IMR-90 (cell line): ENCODE results near the gene DOCK4. TPM values are rescaled to one million over a fixed set of nuclear protein-coding genes. Genes with fewer than 3 reads are reported as not detected.

ENCODE experiments used
- ATAC-seq: fragments of 200-7000 bp; cut with Tn5 transposase; 2 replicates; pipeline ENCODE4 v1.9.1; 2020; ENCODE audit warnings: low read depth, mild to moderate bottlenecking, moderate library complexity
- BruUV-seq: library from RNA; stranded (reverse); fragments of 400-500 nt; replicated peaks from 2 replicates; lab custom pipeline; 2021; lab: Mats Ljungman, UMichigan
- CTCF ChIA-PET: fragments of 300-600 bp; formaldehyde crosslinking; extraction: SDS; loops from one replicate; lab custom pipeline; 2021; ENCODE audit warnings: antibody characterized with exemption; lab: Yijun Ruan, JAX
- POLR2A ChIA-PET: fragments of 300-600 bp; sonication (Branson Sonifier 250); formaldehyde crosslinking; loops from one replicate; lab custom pipeline; 2022; ENCODE audit warnings: antibody characterized with exemption; ENCODE audit not compliant: unreplicated experiment; lab: Charles Lee
- DNase-seq: peaks from one replicate; pipeline ENCODE4 v3.0.0; 2013
- H2AFZ ChIP-seq: replicated peaks from 2 replicates; pipeline ENCODE3; 2013; ENCODE audit warnings: low read length, mild to moderate bottlenecking; ENCODE audit not compliant: poor library complexity
- H2AK5ac ChIP-seq: 2 replicates; pipeline ENCODE4 v1.6.1; 2013; ENCODE audit warnings: low read depth, low read length, inconsistent platforms
- H2AK9ac ChIP-seq: replicated peaks from 2 replicates; pipeline ENCODE3; 2013; ENCODE audit warnings: mild to moderate bottlenecking, low read depth, low read length, moderate library complexity; ENCODE audit not compliant: poor library complexity
- H2BK120ac ChIP-seq: 2 replicates; pipeline ENCODE4 v1.6.1; 2013; ENCODE audit warnings: low read depth, low read length, inconsistent platforms
- H2BK15ac ChIP-seq: 3 replicates; pipeline ENCODE4 v1.6.1; 2013; ENCODE audit warnings: low read depth, low read length, inconsistent platforms
- H2BK20ac ChIP-seq: 2 replicates; pipeline ENCODE4 v1.6.1; 2013; ENCODE audit warnings: low read depth, mild to moderate bottlenecking, inconsistent platforms, low read length, moderate library complexity
- H2BK5ac ChIP-seq: 2 replicates; pipeline ENCODE4 v1.6.1; 2013; ENCODE audit warnings: mild to moderate bottlenecking, low read depth, low read length, inconsistent platforms; ENCODE audit not compliant: poor library complexity, severe bottlenecking
- H3K14ac ChIP-seq: replicated peaks from 2 replicates; pipeline ENCODE4 v1.6.1; 2013; ENCODE audit warnings: low read depth, low read length, inconsistent platforms
- H3K18ac ChIP-seq: 2 replicates; pipeline ENCODE4 v1.6.1; 2013; ENCODE audit warnings: low read depth, low read length, control low read depth
- H3K23ac ChIP-seq: 2 replicates; pipeline ENCODE4 v1.6.1; 2013; ENCODE audit warnings: low read depth, low read length, inconsistent platforms
- H3K27ac ChIP-seq: 2 replicates; pipeline ENCODE4 v1.5.1; 2013; ENCODE audit warnings: mild to moderate bottlenecking, control low read depth, low read length; ENCODE audit not compliant: insufficient read depth
- H3K27me3 ChIP-seq: 2 replicates; pipeline ENCODE4 v1.6.1; 2013; ENCODE audit warnings: low read length; ENCODE audit not compliant: control insufficient read depth, insufficient read depth
- H3K36me3 ChIP-seq: 2 replicates; pipeline ENCODE4 v1.6.1; 2013; ENCODE audit warnings: low read length, mixed read lengths; ENCODE audit not compliant: control insufficient read depth, insufficient read depth
- H3K4ac ChIP-seq: 2 replicates; pipeline ENCODE4 v1.6.1; 2013; ENCODE audit warnings: low read depth, low read length, inconsistent platforms
- H3K4me1 ChIP-seq: 2 replicates; pipeline ENCODE4 v1.6.1; 2013; ENCODE audit warnings: low read length, mixed read lengths; ENCODE audit not compliant: control insufficient read depth, insufficient read depth
- H3K4me2 ChIP-seq: 2 replicates; pipeline ENCODE4 v1.6.1; 2013; ENCODE audit warnings: low read depth, mild to moderate bottlenecking, control low read depth, low read length, moderate library complexity
- H3K4me3 ChIP-seq: 2 replicates; pipeline ENCODE4 v1.5.1; 2013; ENCODE audit warnings: low read depth, mild to moderate bottlenecking, control low read depth, low read length, moderate library complexity; ENCODE audit not compliant: insufficient read depth
- H3K56ac ChIP-seq: 2 replicates; pipeline ENCODE4 v1.6.1; 2013; ENCODE audit warnings: low read length, inconsistent platforms; ENCODE audit not compliant: insufficient read depth; ENCODE audit errors: extremely low read depth
- H3K79me1 ChIP-seq, 2 experiments: 2 replicates each; pipeline ENCODE4 v1.6.1; 2013; ENCODE audit warnings: low read length in 2 of 2, inconsistent platforms in 1 of 2, low read depth in 1 of 2
- H3K9ac ChIP-seq: 2 replicates; pipeline ENCODE4 v1.6.1; 2013; ENCODE audit warnings: low read depth, low read length, control low read depth
- H3K9me1 ChIP-seq: 2 replicates; pipeline ENCODE4 v1.6.1; 2013; ENCODE audit warnings: low read length, inconsistent platforms; ENCODE audit not compliant: insufficient read depth
- H3K9me3 ChIP-seq: 2 replicates; pipeline ENCODE4 v1.6.1; 2013; ENCODE audit warnings: low read length; ENCODE audit not compliant: control insufficient read depth, insufficient read depth
- H4K20me1 ChIP-seq: 2 replicates; pipeline ENCODE4 v1.6.1; 2013; ENCODE audit warnings: low read length, inconsistent platforms; ENCODE audit not compliant: insufficient read depth
- H4K5ac ChIP-seq: 2 replicates; pipeline ENCODE4 v1.6.1; 2013; ENCODE audit warnings: mild to moderate bottlenecking, low read depth, low read length, control low read depth
- H4K8ac ChIP-seq, 2 experiments: 2 replicates each; pipeline ENCODE4 v1.6.1; 2013; ENCODE audit warnings: low read depth in 2 of 2, low read length in 2 of 2, control low read depth in 1 of 2, inconsistent platforms in 1 of 2
- H4K91ac ChIP-seq: 2 replicates; pipeline ENCODE4 v1.6.1; 2013; ENCODE audit warnings: low read depth, low read length, inconsistent platforms; ENCODE audit not compliant: insufficient read depth
- BHLHE40 ChIP-seq: fragments of 150-350 bp; IDR thresholded peaks from 2 replicates; pipeline ENCODE4 v1.6.1; 2016; ENCODE audit warnings: mild to moderate bottlenecking, low read depth, low read length
- CEBPB ChIP-seq: IDR thresholded peaks from 2 replicates; pipeline ENCODE4 v1.6.1; 2012; ENCODE audit warnings: low read depth, low read length, improper control_type of control experiment
- CHD1 ChIP-seq: IDR thresholded peaks from 2 replicates; pipeline ENCODE4 v1.6.1; 2012; ENCODE audit warnings: low read depth, low read length, improper control_type of control experiment
- FOS ChIP-seq: fragments of 150-350 bp; IDR thresholded peaks from 2 replicates; pipeline ENCODE4 v1.6.1; 2016; ENCODE audit warnings: low read depth, low read length
- MAFK ChIP-seq: IDR thresholded peaks from 2 replicates; pipeline ENCODE4 v1.6.1; 2012; ENCODE audit warnings: low read depth, low read length, improper control_type of control experiment
- MAZ ChIP-seq: IDR thresholded peaks from 2 replicates; pipeline ENCODE4 v1.6.1; 2012; ENCODE audit warnings: low read depth, mild to moderate bottlenecking, low read length, improper control_type of control experiment, moderate library complexity, borderline replicate concordance
- MXI1 ChIP-seq: IDR thresholded peaks from 2 replicates; pipeline ENCODE4 v1.6.1; 2012; ENCODE audit warnings: low read depth, mild to moderate bottlenecking, low read length, moderate library complexity, borderline replicate concordance
- NFE2L2 ChIP-seq: fragments of 150-350 bp; IDR thresholded peaks from 2 replicates; pipeline ENCODE4 v1.6.1; 2016; ENCODE audit warnings: low read depth, mild to moderate bottlenecking, low read length
- POLR2A ChIP-seq: IDR thresholded peaks from 2 replicates; pipeline ENCODE4 v1.6.1; 2012; ENCODE audit warnings: mild to moderate bottlenecking, low read depth, low read length
- RAD21 ChIP-seq: IDR thresholded peaks from 2 replicates; pipeline ENCODE4 v1.6.1; 2012; ENCODE audit warnings: low read length, improper control_type of control experiment
- RCOR1 ChIP-seq: IDR thresholded peaks from 2 replicates; pipeline ENCODE4 v1.6.1; 2012; ENCODE audit warnings: mild to moderate bottlenecking, low read length, improper control_type of control experiment; ENCODE audit not compliant: insufficient replicate concordance
- RFX5 ChIP-seq: IDR thresholded peaks from 2 replicates; pipeline ENCODE4 v1.8.0; 2012; ENCODE audit warnings: low read depth, mild to moderate bottlenecking, low read length, moderate library complexity
- SMC3 ChIP-seq: fragments of 150-350 bp; IDR thresholded peaks from 2 replicates; pipeline ENCODE4 v1.6.1; 2016; ENCODE audit warnings: low read depth, mild to moderate bottlenecking, antibody characterized with exemption, low read length, moderate library complexity
- WGBS, 2 experiments: methylation state at CpG; one replicate each; pipeline versions ENCODE4 v1.1.5 to v1.1.7; 2013; ENCODE audit warnings: missing lambda C conversion rate in 2 of 2; ENCODE audit not compliant: insufficient read length in 1 of 2; ENCODE audit errors: extremely low coverage in 2 of 2; 5-methylcytosine and 5-hydroxymethylcytosine counted together
- dilution Hi-C: fragments of 300-500 bp; cut with HindIII; formaldehyde crosslinking; loops from one replicate; pipeline ENCODE4 v1.14.3; 2018; ENCODE audit warnings: low sequenced_read_pairs; ENCODE audit not compliant: unreplicated experiment
- in situ Hi-C: fragments of 300-500 bp; cut with MboI; formaldehyde crosslinking; loops from 3 replicates; pipeline ENCODE4 v1.14.3; 2019; ENCODE audit warnings: low sequenced_read_pairs, inconsistent platforms, mixed read lengths
- intact Hi-C: fragments of 100-400 bp; cut with micrococcal nuclease; formaldehyde crosslinking; loops from 2 replicates; pipeline ENCODE4 v1.10.0; 2022
- polyA plus RNA-seq, 3 experiments: library from polyadenylated mRNA; depleted of rRNA; stranded (reverse); fragments of >200 nt; gene quantifications; 2 replicates each; pipeline ENCODE4 v1.2.3, GENCODE V29; 2012; ENCODE audit warnings: low replicate concordance in 1 of 3
- total RNA-seq: library from RNA; depleted of rRNA; stranded (reverse); fragments of >200 nt; gene quantifications from 2 replicates; pipeline ENCODE4 v1.2.3, GENCODE V29; 2012
- TF ChIP-seq, protein P1 (sequence below): fragments of 150-350 bp; IDR thresholded peaks from 2 replicates; pipeline ENCODE4 v1.6.1; 2016; ENCODE audit warnings: low read depth, mild to moderate bottlenecking, low read length, moderate library complexity, borderline replicate concordance
- TF ChIP-seq, protein P2 (sequence below): conservative IDR thresholded peaks from 2 replicates; pipeline ENCODE4 v1.5.1; 2012; ENCODE audit warnings: mild to moderate bottlenecking, low read depth, low read length, improper control_type of control experiment
- TF ChIP-seq, protein P3 (sequence below): fragments of 150-350 bp; IDR thresholded peaks from 2 replicates; pipeline ENCODE4 v1.6.1; 2017; ENCODE audit warnings: mild to moderate bottlenecking, antibody characterized with exemption, low read length, low read depth

DOCK4 gene
- total and polyA plus RNA-seq, 2 of the 4 experiments (the other 2 are of a cell fraction), result 4.4 to 12.2 TPM

DNA sequence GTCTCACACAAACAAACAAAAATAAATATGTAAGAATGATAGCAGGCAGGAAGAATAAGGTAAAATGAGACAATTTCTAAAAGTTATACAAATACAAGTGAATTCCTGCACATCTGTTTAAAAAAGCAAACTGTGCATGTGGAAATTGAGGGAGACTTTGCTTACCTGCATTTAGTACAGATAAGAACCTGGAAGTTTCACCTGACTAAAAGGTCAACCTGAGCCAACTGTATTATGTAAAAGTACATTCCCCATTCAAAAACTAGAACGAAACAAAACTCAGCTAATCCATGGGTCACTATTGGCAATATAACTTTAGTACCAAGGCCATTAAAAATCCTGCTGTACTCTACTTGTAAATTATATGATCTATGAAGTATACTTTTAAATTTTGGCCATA, 127.1 kb downstream of the DOCK4 start:
- Histone ChIP-seq H3K36me3 (no peaks in the 10 kb centered on the region), H3K4me2 (no peak overlapping the region), H3K23ac (no peak overlapping the region), H3K9me3 (peaks cover 4% of the 10 kb centered on the region), H2BK120ac (peak overlapping the region; percentile 55; the same call in 1 of the 2 replicates), H3K9me1 (0 out of 2 replicates have a peak, but pooled peaks cover 6% of the 10 kb centered on the region), H3K4me3 (no peak overlapping the region), H2BK20ac (no peak overlapping the region), H2BK5ac (peak overlapping the region; percentile 30), H3K4ac (no peak overlapping the region), H2BK15ac (no peak overlapping the region), H3K56ac (no peak overlapping the region), H2AFZ (no peak overlapping the region), H3K9ac (no peak overlapping the region), H3K14ac (no peak overlapping the region), H4K20me1 (no peaks in the 10 kb centered on the region), H4K8ac (peak overlapping the region in 1 of 2 experiments; percentile 23; a peak in 1 of 4 replicates), H3K18ac (no peak overlapping the region; the same call in 1 of the 2 replicates), H2AK5ac (no peak overlapping the region), H2AK9ac (no peak overlapping the region), H4K91ac (no peak overlapping the region), H3K27ac (no peak overlapping the region), H3K27me3 (no peaks in the 10 kb centered on the region), H3K79me1 (peaks cover 5 to 14% of the 10 kb centered on the region in 2 experiments; a peak in 3 of 4 replicates), H3K4me1 (peaks cover 6% of the 10 kb centered on the region), H4K5ac (no peak overlapping the region)
- POLR2A ChIA-PET, result no interaction called here
- dilution Hi-C loops (no loop called here), intact Hi-C loops (loop anchor here (10.0 kb wide), 1 partner anchor 336 kb away; no protein-coding TSS in a partner anchor), in situ Hi-C loops (no loop called here)
- DNase-seq (no peak), ATAC-seq (no peak)
- no TSS peak for BruUV-seq
- TF ChIP-seq MAZ (no peak), BHLHE40 (no peak), RCOR1 (no peak), FOS (no peak), CHD1 (no peak), MAFK (no peak), CEBPB (no peak), SMC3 (no peak), RFX5 (no peak), NFE2L2 (no peak), POLR2A (no peak), RAD21 (no peak), MXI1 (no peak)
- TF ChIP-seq, protein P1, sequence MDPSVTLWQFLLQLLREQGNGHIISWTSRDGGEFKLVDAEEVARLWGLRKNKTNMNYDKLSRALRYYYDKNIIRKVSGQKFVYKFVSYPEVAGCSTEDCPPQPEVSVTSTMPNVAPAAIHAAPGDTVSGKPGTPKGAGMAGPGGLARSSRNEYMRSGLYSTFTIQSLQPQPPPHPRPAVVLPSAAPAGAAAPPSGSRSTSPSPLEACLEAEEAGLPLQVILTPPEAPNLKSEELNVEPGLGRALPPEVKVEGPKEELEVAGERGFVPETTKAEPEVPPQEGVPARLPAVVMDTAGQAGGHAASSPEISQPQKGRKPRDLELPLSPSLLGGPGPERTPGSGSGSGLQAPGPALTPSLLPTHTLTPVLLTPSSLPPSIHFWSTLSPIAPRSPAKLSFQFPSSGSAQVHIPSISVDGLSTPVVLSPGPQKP, result no peak
- TF ChIP-seq, protein P2, sequence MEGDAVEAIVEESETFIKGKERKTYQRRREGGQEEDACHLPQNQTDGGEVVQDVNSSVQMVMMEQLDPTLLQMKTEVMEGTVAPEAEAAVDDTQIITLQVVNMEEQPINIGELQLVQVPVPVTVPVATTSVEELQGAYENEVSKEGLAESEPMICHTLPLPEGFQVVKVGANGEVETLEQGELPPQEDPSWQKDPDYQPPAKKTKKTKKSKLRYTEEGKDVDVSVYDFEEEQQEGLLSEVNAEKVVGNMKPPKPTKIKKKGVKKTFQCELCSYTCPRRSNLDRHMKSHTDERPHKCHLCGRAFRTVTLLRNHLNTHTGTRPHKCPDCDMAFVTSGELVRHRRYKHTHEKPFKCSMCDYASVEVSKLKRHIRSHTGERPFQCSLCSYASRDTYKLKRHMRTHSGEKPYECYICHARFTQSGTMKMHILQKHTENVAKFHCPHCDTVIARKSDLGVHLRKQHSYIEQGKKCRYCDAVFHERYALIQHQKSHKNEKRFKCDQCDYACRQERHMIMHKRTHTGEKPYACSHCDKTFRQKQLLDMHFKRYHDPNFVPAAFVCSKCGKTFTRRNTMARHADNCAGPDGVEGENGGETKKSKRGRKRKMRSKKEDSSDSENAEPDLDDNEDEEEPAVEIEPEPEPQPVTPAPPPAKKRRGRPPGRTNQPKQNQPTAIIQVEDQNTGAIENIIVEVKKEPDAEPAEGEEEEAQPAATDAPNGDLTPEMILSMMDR, result no peak
- TF ChIP-seq, protein P3, sequence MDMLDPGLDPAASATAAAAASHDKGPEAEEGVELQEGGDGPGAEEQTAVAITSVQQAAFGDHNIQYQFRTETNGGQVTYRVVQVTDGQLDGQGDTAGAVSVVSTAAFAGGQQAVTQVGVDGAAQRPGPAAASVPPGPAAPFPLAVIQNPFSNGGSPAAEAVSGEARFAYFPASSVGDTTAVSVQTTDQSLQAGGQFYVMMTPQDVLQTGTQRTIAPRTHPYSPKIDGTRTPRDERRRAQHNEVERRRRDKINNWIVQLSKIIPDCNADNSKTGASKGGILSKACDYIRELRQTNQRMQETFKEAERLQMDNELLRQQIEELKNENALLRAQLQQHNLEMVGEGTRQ, result no peak
- CTCF ChIA-PET, result no interaction called here
- WGBS, 2 experiments, result no CpG with 5 or more reads among the region's 1 CpG
